ENCODE data around the gene PRM2. TPM values are rescaled to one million over a fixed set of nuclear protein-coding genes. Genes with fewer than 3 reads are reported as not detected.

PRM2 gene
- total and polyA plus RNA-seq, 2 experiments from 2014 or later = not detected

DNA sequence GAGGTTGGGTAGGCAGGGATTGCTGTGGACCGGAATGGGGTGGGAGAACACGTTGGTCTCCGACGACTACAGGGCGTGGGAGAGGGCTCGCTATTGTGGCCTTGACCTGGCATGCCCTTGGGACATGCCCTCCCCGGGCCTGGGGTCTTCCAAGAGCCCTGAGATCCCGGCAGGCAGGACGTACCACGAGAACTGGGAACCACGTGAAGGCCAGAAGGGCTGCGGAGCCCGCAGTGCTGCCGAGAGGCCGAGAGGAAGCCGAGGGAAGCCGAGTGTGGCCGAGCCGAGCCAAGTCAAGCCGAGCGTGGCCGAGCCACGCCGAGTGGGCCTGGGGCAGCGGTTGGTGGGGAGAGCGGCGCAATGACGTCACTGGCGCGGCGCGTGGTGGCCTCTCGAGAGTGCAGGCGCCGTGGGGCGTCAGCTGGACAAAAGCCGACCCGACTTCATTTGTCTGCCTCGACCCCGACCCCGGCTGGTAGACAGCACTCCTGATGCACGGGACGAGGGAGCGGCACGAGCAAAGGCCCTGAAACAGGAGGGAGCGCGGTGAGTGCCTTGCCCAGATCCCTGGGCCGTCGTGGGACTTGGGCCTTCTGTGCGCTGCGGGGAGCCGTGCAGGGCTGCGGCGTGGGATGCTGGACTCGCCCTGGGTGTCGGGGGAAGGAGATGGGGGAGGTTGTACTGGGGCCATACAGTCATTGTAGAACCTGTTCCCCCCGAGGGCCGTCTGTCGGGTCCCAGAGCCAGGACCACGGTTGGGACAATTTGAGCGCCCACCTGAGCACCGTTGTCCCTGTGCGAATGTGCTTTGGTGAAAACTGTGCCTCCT is 26.8 kb downstream of the PRM2 start:
- peak overlapping the region; percentile 44; the same call in 1 of the 2 replicates for H3K27ac Mint-ChIP-seq
- no peaks in the 10 kb centered on the region for H3K9me3 Mint-ChIP-seq
- H2AFZ ChIP-seq = no peak overlapping the region
- no peak overlapping the region for H3K27ac ChIP-seq (ENCODE audit: low read depth)
- no peak overlapping the region for H3K4me3 Mint-ChIP-seq
- peaks cover 20% of the 10 kb centered on the region for H3K36me3 ChIP-seq (ENCODE audit: insufficient read depth)
- no peaks in the 10 kb centered on the region for H3K9me2 ChIP-seq (ENCODE audit: insufficient read depth)
- TF ChIP-seq, protein P1, sequence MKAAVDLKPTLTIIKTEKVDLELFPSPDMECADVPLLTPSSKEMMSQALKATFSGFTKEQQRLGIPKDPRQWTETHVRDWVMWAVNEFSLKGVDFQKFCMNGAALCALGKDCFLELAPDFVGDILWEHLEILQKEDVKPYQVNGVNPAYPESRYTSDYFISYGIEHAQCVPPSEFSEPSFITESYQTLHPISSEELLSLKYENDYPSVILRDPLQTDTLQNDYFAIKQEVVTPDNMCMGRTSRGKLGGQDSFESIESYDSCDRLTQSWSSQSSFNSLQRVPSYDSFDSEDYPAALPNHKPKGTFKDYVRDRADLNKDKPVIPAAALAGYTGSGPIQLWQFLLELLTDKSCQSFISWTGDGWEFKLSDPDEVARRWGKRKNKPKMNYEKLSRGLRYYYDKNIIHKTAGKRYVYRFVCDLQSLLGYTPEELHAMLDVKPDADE (IDR thresholded peaks at IDR 0.05) = no peak
- TF ChIP-seq ZNF331 (CRISPR knock-in tag; IDR thresholded peaks at IDR 0.05; ENCODE audit: low read depth) = no peak
- no peak for TF ChIP-seq POLR2AphosphoS5 (IDR thresholded peaks at IDR 0.05; ENCODE audit: low read depth)
- TF ChIP-seq, protein P2, sequence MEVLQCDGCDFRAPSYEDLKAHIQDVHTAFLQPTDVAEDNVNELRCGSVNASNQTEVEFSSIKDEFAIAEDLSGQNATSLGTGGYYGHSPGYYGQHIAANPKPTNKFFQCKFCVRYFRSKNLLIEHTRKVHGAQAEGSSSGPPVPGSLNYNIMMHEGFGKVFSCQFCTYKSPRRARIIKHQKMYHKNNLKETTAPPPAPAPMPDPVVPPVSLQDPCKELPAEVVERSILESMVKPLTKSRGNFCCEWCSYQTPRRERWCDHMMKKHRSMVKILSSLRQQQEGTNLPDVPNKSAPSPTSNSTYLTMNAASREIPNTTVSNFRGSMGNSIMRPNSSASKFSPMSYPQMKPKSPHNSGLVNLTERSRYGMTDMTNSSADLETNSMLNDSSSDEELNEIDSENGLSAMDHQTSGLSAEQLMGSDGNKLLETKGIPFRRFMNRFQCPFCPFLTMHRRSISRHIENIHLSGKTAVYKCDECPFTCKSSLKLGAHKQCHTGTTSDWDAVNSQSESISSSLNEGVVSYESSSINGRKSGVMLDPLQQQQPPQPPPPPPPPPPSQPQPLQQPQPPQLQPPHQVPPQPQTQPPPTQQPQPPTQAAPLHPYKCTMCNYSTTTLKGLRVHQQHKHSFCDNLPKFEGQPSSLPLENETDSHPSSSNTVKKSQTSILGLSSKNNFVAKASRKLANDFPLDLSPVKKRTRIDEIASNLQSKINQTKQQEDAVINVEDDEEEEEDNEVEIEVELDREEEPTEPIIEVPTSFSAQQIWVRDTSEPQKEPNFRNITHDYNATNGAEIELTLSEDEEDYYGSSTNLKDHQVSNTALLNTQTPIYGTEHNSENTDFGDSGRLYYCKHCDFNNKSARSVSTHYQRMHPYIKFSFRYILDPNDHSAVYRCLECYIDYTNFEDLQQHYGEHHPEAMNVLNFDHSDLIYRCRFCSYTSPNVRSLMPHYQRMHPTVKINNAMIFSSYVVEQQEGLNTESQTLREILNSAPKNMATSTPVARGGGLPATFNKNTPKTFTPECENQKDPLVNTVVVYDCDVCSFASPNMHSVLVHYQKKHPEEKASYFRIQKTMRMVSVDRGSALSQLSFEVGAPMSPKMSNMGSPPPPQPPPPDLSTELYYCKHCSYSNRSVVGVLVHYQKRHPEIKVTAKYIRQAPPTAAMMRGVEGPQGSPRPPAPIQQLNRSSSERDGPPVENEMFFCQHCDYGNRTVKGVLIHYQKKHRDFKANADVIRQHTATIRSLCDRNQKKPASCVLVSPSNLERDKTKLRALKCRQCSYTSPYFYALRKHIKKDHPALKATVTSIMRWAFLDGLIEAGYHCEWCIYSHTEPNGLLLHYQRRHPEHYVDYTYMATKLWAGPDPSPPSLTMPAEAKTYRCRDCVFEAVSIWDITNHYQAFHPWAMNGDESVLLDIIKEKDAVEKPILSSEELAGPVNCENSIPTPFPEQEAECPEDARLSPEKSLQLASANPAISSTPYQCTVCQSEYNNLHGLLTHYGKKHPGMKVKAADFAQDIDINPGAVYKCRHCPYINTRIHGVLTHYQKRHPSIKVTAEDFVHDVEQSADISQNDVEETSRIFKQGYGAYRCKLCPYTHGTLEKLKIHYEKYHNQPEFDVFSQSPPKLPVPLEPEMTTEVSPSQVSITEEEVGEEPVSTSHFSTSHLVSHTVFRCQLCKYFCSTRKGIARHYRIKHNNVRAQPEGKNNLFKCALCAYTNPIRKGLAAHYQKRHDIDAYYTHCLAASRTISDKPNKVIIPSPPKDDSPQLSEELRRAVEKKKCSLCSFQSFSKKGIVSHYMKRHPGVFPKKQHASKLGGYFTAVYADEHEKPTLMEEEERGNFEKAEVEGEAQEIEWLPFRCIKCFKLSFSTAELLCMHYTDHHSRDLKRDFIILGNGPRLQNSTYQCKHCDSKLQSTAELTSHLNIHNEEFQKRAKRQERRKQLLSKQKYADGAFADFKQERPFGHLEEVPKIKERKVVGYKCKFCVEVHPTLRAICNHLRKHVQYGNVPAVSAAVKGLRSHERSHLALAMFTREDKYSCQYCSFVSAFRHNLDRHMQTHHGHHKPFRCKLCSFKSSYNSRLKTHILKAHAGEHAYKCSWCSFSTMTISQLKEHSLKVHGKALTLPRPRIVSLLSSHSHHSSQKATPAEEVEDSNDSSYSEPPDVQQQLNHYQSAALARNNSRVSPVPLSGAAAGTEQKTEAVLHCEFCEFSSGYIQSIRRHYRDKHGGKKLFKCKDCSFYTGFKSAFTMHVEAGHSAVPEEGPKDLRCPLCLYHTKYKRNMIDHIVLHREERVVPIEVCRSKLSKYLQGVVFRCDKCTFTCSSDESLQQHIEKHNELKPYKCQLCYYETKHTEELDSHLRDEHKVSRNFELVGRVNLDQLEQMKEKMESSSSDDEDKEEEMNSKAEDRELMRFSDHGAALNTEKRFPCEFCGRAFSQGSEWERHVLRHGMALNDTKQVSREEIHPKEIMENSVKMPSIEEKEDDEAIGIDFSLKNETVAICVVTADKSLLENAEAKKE (CRISPR knock-in tag; IDR thresholded peaks at IDR 0.05) = no peak
- TF ChIP-seq CREB1 (CRISPR knock-in tag; IDR thresholded peaks at IDR 0.05; ENCODE audit: low read depth) = no peak
- TF ChIP-seq, protein P3, sequence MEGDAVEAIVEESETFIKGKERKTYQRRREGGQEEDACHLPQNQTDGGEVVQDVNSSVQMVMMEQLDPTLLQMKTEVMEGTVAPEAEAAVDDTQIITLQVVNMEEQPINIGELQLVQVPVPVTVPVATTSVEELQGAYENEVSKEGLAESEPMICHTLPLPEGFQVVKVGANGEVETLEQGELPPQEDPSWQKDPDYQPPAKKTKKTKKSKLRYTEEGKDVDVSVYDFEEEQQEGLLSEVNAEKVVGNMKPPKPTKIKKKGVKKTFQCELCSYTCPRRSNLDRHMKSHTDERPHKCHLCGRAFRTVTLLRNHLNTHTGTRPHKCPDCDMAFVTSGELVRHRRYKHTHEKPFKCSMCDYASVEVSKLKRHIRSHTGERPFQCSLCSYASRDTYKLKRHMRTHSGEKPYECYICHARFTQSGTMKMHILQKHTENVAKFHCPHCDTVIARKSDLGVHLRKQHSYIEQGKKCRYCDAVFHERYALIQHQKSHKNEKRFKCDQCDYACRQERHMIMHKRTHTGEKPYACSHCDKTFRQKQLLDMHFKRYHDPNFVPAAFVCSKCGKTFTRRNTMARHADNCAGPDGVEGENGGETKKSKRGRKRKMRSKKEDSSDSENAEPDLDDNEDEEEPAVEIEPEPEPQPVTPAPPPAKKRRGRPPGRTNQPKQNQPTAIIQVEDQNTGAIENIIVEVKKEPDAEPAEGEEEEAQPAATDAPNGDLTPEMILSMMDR (conservative IDR thresholded peaks at IDR 0.05; ENCODE audit: low read depth in 2 of 2) = no peak
- TF ChIP-seq STAT1 (IDR thresholded peaks at IDR 0.05; ENCODE audit: unreplicated experiment) = no peak
- no peak for TF ChIP-seq ZNF114 (CRISPR knock-in tag; IDR thresholded peaks at IDR 0.05)
- TF ChIP-seq NANOG (IDR thresholded peaks at IDR 0.05; ENCODE audit: borderline replicate concordance) = no peak
- no peak for TF ChIP-seq EZH2phosphoT487 (IDR thresholded peaks at IDR 0.05; ENCODE audit: unreplicated experiment)
- TF ChIP-seq, protein P4, sequence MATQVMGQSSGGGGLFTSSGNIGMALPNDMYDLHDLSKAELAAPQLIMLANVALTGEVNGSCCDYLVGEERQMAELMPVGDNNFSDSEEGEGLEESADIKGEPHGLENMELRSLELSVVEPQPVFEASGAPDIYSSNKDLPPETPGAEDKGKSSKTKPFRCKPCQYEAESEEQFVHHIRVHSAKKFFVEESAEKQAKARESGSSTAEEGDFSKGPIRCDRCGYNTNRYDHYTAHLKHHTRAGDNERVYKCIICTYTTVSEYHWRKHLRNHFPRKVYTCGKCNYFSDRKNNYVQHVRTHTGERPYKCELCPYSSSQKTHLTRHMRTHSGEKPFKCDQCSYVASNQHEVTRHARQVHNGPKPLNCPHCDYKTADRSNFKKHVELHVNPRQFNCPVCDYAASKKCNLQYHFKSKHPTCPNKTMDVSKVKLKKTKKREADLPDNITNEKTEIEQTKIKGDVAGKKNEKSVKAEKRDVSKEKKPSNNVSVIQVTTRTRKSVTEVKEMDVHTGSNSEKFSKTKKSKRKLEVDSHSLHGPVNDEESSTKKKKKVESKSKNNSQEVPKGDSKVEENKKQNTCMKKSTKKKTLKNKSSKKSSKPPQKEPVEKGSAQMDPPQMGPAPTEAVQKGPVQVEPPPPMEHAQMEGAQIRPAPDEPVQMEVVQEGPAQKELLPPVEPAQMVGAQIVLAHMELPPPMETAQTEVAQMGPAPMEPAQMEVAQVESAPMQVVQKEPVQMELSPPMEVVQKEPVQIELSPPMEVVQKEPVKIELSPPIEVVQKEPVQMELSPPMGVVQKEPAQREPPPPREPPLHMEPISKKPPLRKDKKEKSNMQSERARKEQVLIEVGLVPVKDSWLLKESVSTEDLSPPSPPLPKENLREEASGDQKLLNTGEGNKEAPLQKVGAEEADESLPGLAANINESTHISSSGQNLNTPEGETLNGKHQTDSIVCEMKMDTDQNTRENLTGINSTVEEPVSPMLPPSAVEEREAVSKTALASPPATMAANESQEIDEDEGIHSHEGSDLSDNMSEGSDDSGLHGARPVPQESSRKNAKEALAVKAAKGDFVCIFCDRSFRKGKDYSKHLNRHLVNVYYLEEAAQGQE (IDR thresholded peaks at IDR 0.05; ENCODE audit: unreplicated experiment) = no peak
- TF ChIP-seq JUNB (IDR thresholded peaks at IDR 0.05; ENCODE audit: unreplicated experiment) = no peak
- ATAC-seq (peak; percentile 14), DNase-seq (ENCODE audit: low spot score) (peak; percentile 44)
- peaks cover 18% of the 10 kb centered on the region for H4K20me1 ChIP-seq (replicated peaks; ENCODE audit: insufficient read depth)
- H3K4me3 ChIP-seq = no peak overlapping the region
- H3K79me2 ChIP-seq (replicated peaks; ENCODE audit: insufficient read depth) = peaks cover 18% of the 10 kb centered on the region
- peaks cover 20% of the 10 kb centered on the region for H3K27me3 Mint-ChIP-seq (ENCODE audit: insufficient read depth, low read depth, poor library complexity)
- H3K36me3 Mint-ChIP-seq (ENCODE audit: low read depth) = peaks cover 25% of the 10 kb centered on the region
- peaks cover 28% of the 10 kb centered on the region for H3K4me1 ChIP-seq (ENCODE audit: insufficient read depth)
- peaks cover 50% of the 10 kb centered on the region for H3F3A ChIP-seq (replicated peaks; ENCODE audit: low read depth)
- H3K27me3 ChIP-seq (ENCODE audit: insufficient read depth) = no peaks in the 10 kb centered on the region
- peaks cover 27% of the 10 kb centered on the region for H3K4me1 Mint-ChIP-seq
- H3K4me2 ChIP-seq = no peak overlapping the region
